PC-9 (cell line): ENCODE measurements around the gene CD209. TPM values are rescaled to one million over a fixed set of nuclear protein-coding genes. Genes with fewer than 3 reads are reported as not detected.

ENCODE experiments used
- BruUV-seq: library from RNA; stranded (reverse); fragments of 400-500 nt; replicated peaks from 2 replicates; lab custom pipeline; 2021; lab: Mats Ljungman, UMichigan
- CTCF ChIA-PET: fragments of 300-600 bp; sonication (Branson Sonifier 250); formaldehyde crosslinking; loops from one replicate; lab custom pipeline; 2022; ENCODE audit warnings: antibody characterized with exemption; lab: Charles Lee
- POLR2A ChIA-PET: fragments of 300-600 bp; sonication (Branson Sonifier 250); formaldehyde crosslinking; loops from one replicate; lab custom pipeline; 2022; ENCODE audit warnings: antibody characterized with exemption; ENCODE audit not compliant: unreplicated experiment; lab: Charles Lee
- DNase-seq, 2 experiments: peaks; one replicate each; pipeline versions ENCODE4 v3.0.0 to v3.0.0-alpha.2; 2015 to 2022; ENCODE audit warnings: mixed read lengths in 1 of 2
- H2AFZ ChIP-seq: fragments of 200-600 bp; sonication (generic); 2 replicates; pipeline ENCODE4 v1.8.1; 2017; ENCODE audit warnings: antibody characterized with exemption
- H3F3A ChIP-seq: fragments of 200-600 bp; sonication (generic); 2 replicates; pipeline ENCODE4 v1.8.1; 2017; ENCODE audit warnings: antibody characterized with exemption, mild to moderate bottlenecking, low read depth; ENCODE audit not compliant: insufficient read depth
- H3K27ac ChIP-seq: fragments of 200-600 bp; sonication (generic); 2 replicates; pipeline ENCODE4 v1.6.1; 2016; ENCODE audit warnings: mixed run types
- H3K27me3 ChIP-seq: fragments of 200-600 bp; sonication (generic); 2 replicates; pipeline ENCODE4 v1.6.1; 2016; ENCODE audit warnings: low read depth, mixed run types; ENCODE audit not compliant: insufficient read depth
- H3K36me3 ChIP-seq: fragments of 200-600 bp; sonication (generic); 2 replicates; pipeline ENCODE4 v1.6.1; 2016; ENCODE audit warnings: low read depth, mixed run types
- H3K4me1 ChIP-seq: fragments of 200-600 bp; sonication (generic); replicated peaks from 2 replicates; pipeline ENCODE4 v1.6.1; 2016; ENCODE audit warnings: mixed run types; ENCODE audit not compliant: insufficient read depth
- H3K4me2 ChIP-seq: fragments of 200-600 bp; sonication (generic); 2 replicates; pipeline ENCODE4 v1.6.1; 2017; ENCODE audit warnings: mixed run types
- H3K4me3 ChIP-seq: fragments of 200-600 bp; sonication (generic); 2 replicates; pipeline ENCODE4 v1.6.1; 2016; ENCODE audit warnings: mixed run types
- H3K79me2 ChIP-seq: fragments of 200-600 bp; sonication (generic); 2 replicates; pipeline ENCODE4 v1.6.1; 2017; ENCODE audit warnings: low read depth, mixed run types
- H3K9me2 ChIP-seq: fragments of 200-600 bp; sonication (generic); 2 replicates; pipeline ENCODE4 v1.8.1; 2017; ENCODE audit warnings: mild to moderate bottlenecking; ENCODE audit not compliant: insufficient read depth
- H3K9me3 ChIP-seq: fragments of 200-600 bp; sonication (generic); 2 replicates; pipeline ENCODE4 v1.8.1; 2016; ENCODE audit warnings: low read depth; ENCODE audit not compliant: insufficient read depth
- H4K20me1 ChIP-seq: fragments of 200-600 bp; sonication (generic); 2 replicates; pipeline ENCODE4 v1.8.1; 2017; ENCODE audit not compliant: insufficient read depth
- CTCF ChIP-seq: fragments of 200-600 bp; sonication (generic); conservative IDR thresholded peaks from 2 replicates; pipeline ENCODE4 v1.6.1; 2017; ENCODE audit warnings: mixed run types, antibody characterized with exemption, mild to moderate bottlenecking, moderate library complexity
- EZH2 ChIP-seq: fragments of 200-600 bp; sonication (generic); IDR thresholded peaks from 2 replicates; pipeline ENCODE4 v1.8.0; 2017; ENCODE audit warnings: antibody characterized with exemption, low read depth
- intact Hi-C: fragments of 100-400 bp; cut with micrococcal nuclease; formaldehyde crosslinking; loops from one replicate; pipeline ENCODE4 v1.10.0; 2022; ENCODE audit not compliant: unreplicated experiment
- total RNA-seq: library from RNA; stranded (reverse); gene quantifications from 2 replicates; pipeline ENCODE4 v1.2.3, GENCODE V29; 2021

CD209 gene
- total RNA-seq, 1 experiment from 2014 or later = not detected

- H3K36me3 ChIP-seq = no peaks in the 10 kb centered on the region
- no peak overlapping the region for H3K4me2 ChIP-seq
- H3K27ac ChIP-seq = no peak overlapping the region
- no peaks in the 10 kb centered on the region for H3K4me1 ChIP-seq
- no peak overlapping the region for H2AFZ ChIP-seq
- no peak overlapping the region for H3K4me3 ChIP-seq
- CTCF ChIA-PET = no interaction called here
- no TSS peak for BruUV-seq
- no peaks in the 10 kb centered on the region for H4K20me1 ChIP-seq
- no peaks in the 10 kb centered on the region for H3F3A ChIP-seq
- no peak for DNase-seq
- POLR2A ChIA-PET = interaction anchor here (0.7 kb wide), 1 partner anchor 156 kb away, joined by 4 read pairs; no protein-coding TSS in a partner anchor
- TF ChIP-seq EZH2 (no peak), CTCF (no peak)
- no peaks in the 10 kb centered on the region for H3K9me2 ChIP-seq
- no peaks in the 10 kb centered on the region for H3K79me2 ChIP-seq
- H3K9me3 ChIP-seq = 0 out of 2 replicates have a peak, but pooled peaks cover 3% of the 10 kb centered on the region
- intact Hi-C loops = no loop called here
- peaks cover 5% of the 10 kb centered on the region; the same call in 1 of the 2 replicates for H3K27me3 ChIP-seq
Measured at GRCh38 chr19:7715671-7716070, 31.7 kb downstream of the CD209 start.

- Histone ChIP-seq H3K27ac (no peak overlapping the region), H3K4me2 (no peak overlapping the region), H3K79me2 (no peaks in the 10 kb centered on the region), H3K27me3 (no peaks in the 10 kb centered on the region), H3K4me3 (no peak overlapping the region), H2AFZ (no peak overlapping the region), H4K20me1 (no peaks in the 10 kb centered on the region), H3K4me1 (no peaks in the 10 kb centered on the region), H3K9me3 (no peaks in the 10 kb centered on the region), H3K36me3 (no peaks in the 10 kb centered on the region), H3K9me2 (no peaks in the 10 kb centered on the region), H3F3A (no peaks in the 10 kb centered on the region)
- intact Hi-C loops = no loop called here
- TF ChIP-seq EZH2 (no peak), CTCF (no peak)
- BruUV-seq = no TSS peak
- DNase-seq = no peak
- ChIA-PET CTCF (no interaction called here), POLR2A (no interaction called here)
Measured at GRCh38 chr19:7710616-7711015, 36.7 kb downstream of the CD209 start.

- TF ChIP-seq EZH2 (no peak), CTCF (no peak)
- H3K36me3 ChIP-seq = no peaks in the 10 kb centered on the region
- no TSS peak for BruUV-seq
- H4K20me1 ChIP-seq = no peaks in the 10 kb centered on the region
- DNase-seq = no peak
- intact Hi-C loops = no loop called here
- no peaks in the 10 kb centered on the region for H3K79me2 ChIP-seq
- H3K4me2 ChIP-seq = no peak overlapping the region
- H3K9me2 ChIP-seq = no peaks in the 10 kb centered on the region
- no peak overlapping the region for H3K27ac ChIP-seq
- ChIA-PET CTCF (no interaction called here), POLR2A (no interaction called here)
- H3K27me3 ChIP-seq = no peaks in the 10 kb centered on the region
- no peaks in the 10 kb centered on the region for H3F3A ChIP-seq
- no peaks in the 10 kb centered on the region for H3K4me1 ChIP-seq
- no peaks in the 10 kb centered on the region for H3K9me3 ChIP-seq
- no peak overlapping the region for H3K4me3 ChIP-seq
- no peak overlapping the region for H2AFZ ChIP-seq
Measured at GRCh38 chr19:7709932-7710460, 37.3 kb downstream of the CD209 start.
